IMR-90 (cell line): ENCODE measurements around the gene CYRIA. TPM values are rescaled to one million over a fixed set of nuclear protein-coding genes. Genes with fewer than 3 reads are reported as not detected.
A peak's percentile ranks its signal among the peaks of the same experiment; 100 is the strongest.

Experiments used
- ATAC-seq: fragments of 200-7000 bp; cut with Tn5 transposase; 2 replicates; pipeline ENCODE4 v1.9.1; 2020; ENCODE audit warnings: low read depth, mild to moderate bottlenecking, moderate library complexity
- BruUV-seq: library from RNA; stranded (reverse); fragments of 400-500 nt; replicated peaks from 2 replicates; lab custom pipeline; 2021; lab: Mats Ljungman, UMichigan
- CTCF ChIA-PET: fragments of 300-600 bp; formaldehyde crosslinking; extraction: SDS; loops from one replicate; lab custom pipeline; 2021; ENCODE audit warnings: antibody characterized with exemption; lab: Yijun Ruan, JAX
- POLR2A ChIA-PET: fragments of 300-600 bp; sonication (Branson Sonifier 250); formaldehyde crosslinking; loops from one replicate; lab custom pipeline; 2022; ENCODE audit warnings: antibody characterized with exemption; ENCODE audit not compliant: unreplicated experiment; lab: Charles Lee
- DNase-seq: peaks from one replicate; pipeline ENCODE4 v3.0.0; 2013
- H2AFZ ChIP-seq: replicated peaks from 2 replicates; pipeline ENCODE3; 2013; ENCODE audit warnings: low read length, mild to moderate bottlenecking; ENCODE audit not compliant: poor library complexity
- H2AK5ac ChIP-seq: 2 replicates; pipeline ENCODE4 v1.6.1; 2013; ENCODE audit warnings: low read depth, low read length, inconsistent platforms
- H2AK9ac ChIP-seq: replicated peaks from 2 replicates; pipeline ENCODE3; 2013; ENCODE audit warnings: mild to moderate bottlenecking, low read depth, low read length, moderate library complexity; ENCODE audit not compliant: poor library complexity
- H2BK120ac ChIP-seq: 2 replicates; pipeline ENCODE4 v1.6.1; 2013; ENCODE audit warnings: low read depth, low read length, inconsistent platforms
- H2BK15ac ChIP-seq: 3 replicates; pipeline ENCODE4 v1.6.1; 2013; ENCODE audit warnings: low read depth, low read length, inconsistent platforms
- H2BK20ac ChIP-seq: 2 replicates; pipeline ENCODE4 v1.6.1; 2013; ENCODE audit warnings: low read depth, mild to moderate bottlenecking, inconsistent platforms, low read length, moderate library complexity
- H2BK5ac ChIP-seq: 2 replicates; pipeline ENCODE4 v1.6.1; 2013; ENCODE audit warnings: mild to moderate bottlenecking, low read depth, low read length, inconsistent platforms; ENCODE audit not compliant: poor library complexity, severe bottlenecking
- H3K14ac ChIP-seq: replicated peaks from 2 replicates; pipeline ENCODE4 v1.6.1; 2013; ENCODE audit warnings: low read depth, low read length, inconsistent platforms
- H3K18ac ChIP-seq: 2 replicates; pipeline ENCODE4 v1.6.1; 2013; ENCODE audit warnings: low read depth, low read length, control low read depth
- H3K23ac ChIP-seq: 2 replicates; pipeline ENCODE4 v1.6.1; 2013; ENCODE audit warnings: low read depth, low read length, inconsistent platforms
- H3K27ac ChIP-seq: 2 replicates; pipeline ENCODE4 v1.5.1; 2013; ENCODE audit warnings: mild to moderate bottlenecking, control low read depth, low read length; ENCODE audit not compliant: insufficient read depth
- H3K27me3 ChIP-seq: 2 replicates; pipeline ENCODE4 v1.6.1; 2013; ENCODE audit warnings: low read length; ENCODE audit not compliant: control insufficient read depth, insufficient read depth
- H3K36me3 ChIP-seq: 2 replicates; pipeline ENCODE4 v1.6.1; 2013; ENCODE audit warnings: low read length, mixed read lengths; ENCODE audit not compliant: control insufficient read depth, insufficient read depth
- H3K4ac ChIP-seq: 2 replicates; pipeline ENCODE4 v1.6.1; 2013; ENCODE audit warnings: low read depth, low read length, inconsistent platforms
- H3K4me1 ChIP-seq: 2 replicates; pipeline ENCODE4 v1.6.1; 2013; ENCODE audit warnings: low read length, mixed read lengths; ENCODE audit not compliant: control insufficient read depth, insufficient read depth
- H3K4me2 ChIP-seq: 2 replicates; pipeline ENCODE4 v1.6.1; 2013; ENCODE audit warnings: low read depth, mild to moderate bottlenecking, control low read depth, low read length, moderate library complexity
- H3K4me3 ChIP-seq: 2 replicates; pipeline ENCODE4 v1.5.1; 2013; ENCODE audit warnings: low read depth, mild to moderate bottlenecking, control low read depth, low read length, moderate library complexity; ENCODE audit not compliant: insufficient read depth
- H3K56ac ChIP-seq: 2 replicates; pipeline ENCODE4 v1.6.1; 2013; ENCODE audit warnings: low read length, inconsistent platforms; ENCODE audit not compliant: insufficient read depth; ENCODE audit errors: extremely low read depth
- H3K79me1 ChIP-seq, 2 experiments: 2 replicates each; pipeline ENCODE4 v1.6.1; 2013; ENCODE audit warnings: low read length in 2 of 2, inconsistent platforms in 1 of 2, low read depth in 1 of 2
- H3K9ac ChIP-seq: 2 replicates; pipeline ENCODE4 v1.6.1; 2013; ENCODE audit warnings: low read depth, low read length, control low read depth
- H3K9me1 ChIP-seq: 2 replicates; pipeline ENCODE4 v1.6.1; 2013; ENCODE audit warnings: low read length, inconsistent platforms; ENCODE audit not compliant: insufficient read depth
- H3K9me3 ChIP-seq: 2 replicates; pipeline ENCODE4 v1.6.1; 2013; ENCODE audit warnings: low read length; ENCODE audit not compliant: control insufficient read depth, insufficient read depth
- H4K20me1 ChIP-seq: 2 replicates; pipeline ENCODE4 v1.6.1; 2013; ENCODE audit warnings: low read length, inconsistent platforms; ENCODE audit not compliant: insufficient read depth
- H4K5ac ChIP-seq: 2 replicates; pipeline ENCODE4 v1.6.1; 2013; ENCODE audit warnings: mild to moderate bottlenecking, low read depth, low read length, control low read depth
- H4K8ac ChIP-seq, 2 experiments: 2 replicates each; pipeline ENCODE4 v1.6.1; 2013; ENCODE audit warnings: low read depth in 2 of 2, low read length in 2 of 2, control low read depth in 1 of 2, inconsistent platforms in 1 of 2
- H4K91ac ChIP-seq: 2 replicates; pipeline ENCODE4 v1.6.1; 2013; ENCODE audit warnings: low read depth, low read length, inconsistent platforms; ENCODE audit not compliant: insufficient read depth
- BHLHE40 ChIP-seq: fragments of 150-350 bp; IDR thresholded peaks from 2 replicates; pipeline ENCODE4 v1.6.1; 2016; ENCODE audit warnings: mild to moderate bottlenecking, low read depth, low read length
- CEBPB ChIP-seq: IDR thresholded peaks from 2 replicates; pipeline ENCODE4 v1.6.1; 2012; ENCODE audit warnings: low read depth, low read length, improper control_type of control experiment
- CHD1 ChIP-seq: IDR thresholded peaks from 2 replicates; pipeline ENCODE4 v1.6.1; 2012; ENCODE audit warnings: low read depth, low read length, improper control_type of control experiment
- CTCF ChIP-seq: conservative IDR thresholded peaks from 2 replicates; pipeline ENCODE4 v1.5.1; 2012; ENCODE audit warnings: mild to moderate bottlenecking, low read depth, low read length, improper control_type of control experiment
- ELK1 ChIP-seq: fragments of 150-350 bp; IDR thresholded peaks from 2 replicates; pipeline ENCODE4 v1.6.1; 2016; ENCODE audit warnings: low read depth, mild to moderate bottlenecking, low read length, moderate library complexity, borderline replicate concordance
- FOS ChIP-seq: fragments of 150-350 bp; IDR thresholded peaks from 2 replicates; pipeline ENCODE4 v1.6.1; 2016; ENCODE audit warnings: low read depth, low read length
- MAFK ChIP-seq: IDR thresholded peaks from 2 replicates; pipeline ENCODE4 v1.6.1; 2012; ENCODE audit warnings: low read depth, low read length, improper control_type of control experiment
- MAZ ChIP-seq: IDR thresholded peaks from 2 replicates; pipeline ENCODE4 v1.6.1; 2012; ENCODE audit warnings: low read depth, mild to moderate bottlenecking, low read length, improper control_type of control experiment, moderate library complexity, borderline replicate concordance
- MXI1 ChIP-seq: IDR thresholded peaks from 2 replicates; pipeline ENCODE4 v1.6.1; 2012; ENCODE audit warnings: low read depth, mild to moderate bottlenecking, low read length, moderate library complexity, borderline replicate concordance
- NFE2L2 ChIP-seq: fragments of 150-350 bp; IDR thresholded peaks from 2 replicates; pipeline ENCODE4 v1.6.1; 2016; ENCODE audit warnings: low read depth, mild to moderate bottlenecking, low read length
- POLR2A ChIP-seq: IDR thresholded peaks from 2 replicates; pipeline ENCODE4 v1.6.1; 2012; ENCODE audit warnings: mild to moderate bottlenecking, low read depth, low read length
- RAD21 ChIP-seq: IDR thresholded peaks from 2 replicates; pipeline ENCODE4 v1.6.1; 2012; ENCODE audit warnings: low read length, improper control_type of control experiment
- RCOR1 ChIP-seq: IDR thresholded peaks from 2 replicates; pipeline ENCODE4 v1.6.1; 2012; ENCODE audit warnings: mild to moderate bottlenecking, low read length, improper control_type of control experiment; ENCODE audit not compliant: insufficient replicate concordance
- RFX5 ChIP-seq: IDR thresholded peaks from 2 replicates; pipeline ENCODE4 v1.8.0; 2012; ENCODE audit warnings: low read depth, mild to moderate bottlenecking, low read length, moderate library complexity
- SMC3 ChIP-seq: fragments of 150-350 bp; IDR thresholded peaks from 2 replicates; pipeline ENCODE4 v1.6.1; 2016; ENCODE audit warnings: low read depth, mild to moderate bottlenecking, antibody characterized with exemption, low read length, moderate library complexity
- USF2 ChIP-seq: fragments of 150-350 bp; IDR thresholded peaks from 2 replicates; pipeline ENCODE4 v1.6.1; 2017; ENCODE audit warnings: mild to moderate bottlenecking, antibody characterized with exemption, low read length, low read depth
- WGBS, 2 experiments: methylation state at CpG; one replicate each; pipeline versions ENCODE4 v1.1.5 to v1.1.7; 2013; ENCODE audit warnings: missing lambda C conversion rate in 2 of 2; ENCODE audit not compliant: insufficient read length in 1 of 2; ENCODE audit errors: extremely low coverage in 2 of 2; 5-methylcytosine and 5-hydroxymethylcytosine counted together
- dilution Hi-C: fragments of 300-500 bp; cut with HindIII; formaldehyde crosslinking; loops from one replicate; pipeline ENCODE4 v1.14.3; 2018; ENCODE audit warnings: low sequenced_read_pairs; ENCODE audit not compliant: unreplicated experiment
- in situ Hi-C: fragments of 300-500 bp; cut with MboI; formaldehyde crosslinking; loops from 3 replicates; pipeline ENCODE4 v1.14.3; 2019; ENCODE audit warnings: low sequenced_read_pairs, inconsistent platforms, mixed read lengths
- intact Hi-C: fragments of 100-400 bp; cut with micrococcal nuclease; formaldehyde crosslinking; loops from 2 replicates; pipeline ENCODE4 v1.10.0; 2022
- polyA plus RNA-seq, 3 experiments: library from polyadenylated mRNA; depleted of rRNA; stranded (reverse); fragments of >200 nt; gene quantifications; 2 replicates each; pipeline ENCODE4 v1.2.3, GENCODE V29; 2012; ENCODE audit warnings: low replicate concordance in 1 of 3
- total RNA-seq: library from RNA; depleted of rRNA; stranded (reverse); fragments of >200 nt; gene quantifications from 2 replicates; pipeline ENCODE4 v1.2.3, GENCODE V29; 2012

CYRIA gene
- total and polyA plus RNA-seq, 2 of the 4 experiments (the other 2 are of a cell fraction): 1.7 to 3.8 TPM

- DNase-seq (no peak), ATAC-seq (no peak)
- no peak overlapping the region for H3K56ac ChIP-seq
- H2AK5ac ChIP-seq: no peak overlapping the region
- in situ Hi-C loops: no loop called here
- dilution Hi-C loops: no loop called here
- H2BK5ac ChIP-seq: no peak overlapping the region
- H3K18ac ChIP-seq: no peak overlapping the region
- no peaks in the 10 kb centered on the region for H3K79me1 ChIP-seq
- H3K9me3 ChIP-seq: no peaks in the 10 kb centered on the region
- H3K9me1 ChIP-seq: peaks cover 4% of the 10 kb centered on the region; the same call in 1 of the 2 replicates
- no peaks in the 10 kb centered on the region for H3K27me3 ChIP-seq
- BruUV-seq: no TSS peak
- peaks cover 37% of the 10 kb centered on the region for H3K4me1 ChIP-seq
- H3K4ac ChIP-seq: no peak overlapping the region
- H4K20me1 ChIP-seq: no peaks in the 10 kb centered on the region
- 0 out of 2 replicates have a peak overlapping the region, but pooled peaks have one; percentile 13 for H3K14ac ChIP-seq
- no peak overlapping the region for H4K5ac ChIP-seq
- no peak overlapping the region for H3K23ac ChIP-seq
- no peak overlapping the region for H4K91ac ChIP-seq
- 100% methylated on average over 1 of the region's 6 CpGs; no CpG with 5 or more reads in 1 of the 2 experiments for WGBS, 2 experiments
- H3K4me3 ChIP-seq: no peak overlapping the region
- CTCF ChIA-PET: no interaction called here
- POLR2A ChIA-PET: no interaction called here
- no peak overlapping the region for H2AFZ ChIP-seq
- TF ChIP-seq MAZ (no peak), NFE2L2 (no peak), SMC3 (no peak), MXI1 (no peak), BHLHE40 (no peak), USF2 (no peak), CTCF (no peak), POLR2A (no peak), ELK1 (no peak), CEBPB (no peak), CHD1 (no peak), RFX5 (no peak), MAFK (no peak), RAD21 (no peak), FOS (no peak), RCOR1 (no peak)
- H2BK15ac ChIP-seq: no peak overlapping the region
- no peak overlapping the region for H3K9ac ChIP-seq
- no peak overlapping the region for H3K27ac ChIP-seq
- H2BK20ac ChIP-seq: no peak overlapping the region
- no peak overlapping the region for H3K4me2 ChIP-seq
- no peak overlapping the region for H2AK9ac ChIP-seq
- peak overlapping the region in 1 of 2 experiments; percentile 48; a peak in 1 of 4 replicates for H4K8ac ChIP-seq
- no peaks in the 10 kb centered on the region for H3K36me3 ChIP-seq
- intact Hi-C loops: loop anchor here (10.0 kb wide), 1 partner anchor 892 kb away; no protein-coding TSS in a partner anchor
- no peak overlapping the region for H2BK120ac ChIP-seq
These were observed 38.5 kb downstream of the CYRIA start for GRCh38 chr2:16626997-16627605.
